ENCODE data around the gene OPHN1.

- no peak for TF ChIP-seq CTCF (conservative IDR thresholded peaks at IDR 0.05)
- TF ChIP-seq ZFX (IDR thresholded peaks at IDR 0.05), result no peak
Observed at GRCh38 chrX:68139791-68140190, 293.5 kb downstream of the OPHN1 start.

Measured in C4-2B (cell line).